Muscle layer of colon (tissue), 2 donors: ENCODE data around the gene KLHL40.
A peak's percentile ranks its signal among the peaks of the same experiment; 100 is the strongest.

ENCODE experiments used
- H3K27ac ChIP-seq: one replicate; pipeline ENCODE4 v1.7.0; 2013; ENCODE audit warnings: low read depth, mild to moderate bottlenecking, low read length, moderate library complexity
- H3K27me3 ChIP-seq, 2 donors: one replicate each; pipeline ENCODE4 v1.7.0; 2013; ENCODE audit warnings: low read length in 2 of 2, mild to moderate bottlenecking in 2 of 2; ENCODE audit not compliant: insufficient read depth in 2 of 2, control insufficient read depth in 1 of 2
- H3K36me3 ChIP-seq: one replicate; pipeline ENCODE4 v1.7.0; 2013; ENCODE audit warnings: mild to moderate bottlenecking, low read length; ENCODE audit not compliant: insufficient read depth
- H3K4me1 ChIP-seq: one replicate; pipeline ENCODE4 v1.7.0; 2013; ENCODE audit warnings: mild to moderate bottlenecking, low read length; ENCODE audit not compliant: insufficient read depth
- H3K4me3 ChIP-seq, 2 donors: one replicate each; pipeline ENCODE4 v1.7.0; 2013; ENCODE audit warnings: low read length in 2 of 2, low read depth in 1 of 2, mild to moderate bottlenecking in 1 of 2, moderate library complexity in 1 of 2
- H3K9ac ChIP-seq: one replicate; pipeline ENCODE4 v1.7.0; 2013; ENCODE audit warnings: low read length
- H3K9me3 ChIP-seq: one replicate; pipeline ENCODE4 v1.7.0; 2013; ENCODE audit warnings: mild to moderate bottlenecking, low read length
- donor health status: abdominal sarcoma.
- donor health status: Adenocarcinoma of cecum.

Gene KLHL40

GRCh38 chr3:42728668-42729364 lies 43.5 kb downstream of the KLHL40 start:
- peaks cover 4% of the 10 kb centered on the region for H3K4me1 ChIP-seq
- H3K4me3 ChIP-seq: no peak overlapping the region
- no peak overlapping the region for H3K27ac ChIP-seq
- H3K36me3 ChIP-seq: no peaks in the 10 kb centered on the region
- no peaks in the 10 kb centered on the region for H3K9me3 ChIP-seq
- H3K9ac ChIP-seq: no peak overlapping the region
- no peaks in the 10 kb centered on the region for H3K27me3 ChIP-seq

GRCh38 chr3:42729404-42730145 lies 44.2 kb downstream of the KLHL40 start:
- no peaks in the 10 kb centered on the region for H3K27me3 ChIP-seq
- H3K27ac ChIP-seq: no peak overlapping the region
- peaks cover 4% of the 10 kb centered on the region for H3K4me1 ChIP-seq
- no peaks in the 10 kb centered on the region for H3K36me3 ChIP-seq
- H3K9me3 ChIP-seq: no peaks in the 10 kb centered on the region
- no peak overlapping the region for H3K4me3 ChIP-seq
- no peak overlapping the region for H3K9ac ChIP-seq

GRCh38 chr3:42730294-42730693 lies 45.0 kb downstream of the KLHL40 start:
- Histone ChIP-seq H3K4me3 (no peak overlapping the region), H3K4me1 (peaks cover 4% of the 10 kb centered on the region), H3K36me3 (no peaks in the 10 kb centered on the region), H3K27me3 (no peaks in the 10 kb centered on the region), H3K9me3 (no peaks in the 10 kb centered on the region), H3K27ac (no peak overlapping the region), H3K9ac (no peak overlapping the region)

GRCh38 chr3:42730706-42731420 lies 45.5 kb downstream of the KLHL40 start:
- H3K9me3 ChIP-seq: no peaks in the 10 kb centered on the region
- H3K9ac ChIP-seq: no peak overlapping the region
- no peak overlapping the region for H3K27ac ChIP-seq

GRCh38 chr3:42731476-42732195 lies 46.3 kb downstream of the KLHL40 start:
- Histone ChIP-seq H3K4me1 (peaks cover 4% of the 10 kb centered on the region), H3K27me3 (no peaks in the 10 kb centered on the region), H3K27ac (no peak overlapping the region), H3K36me3 (no peaks in the 10 kb centered on the region), H3K9ac (no peak overlapping the region), H3K4me3 (no peak overlapping the region), H3K9me3 (no peaks in the 10 kb centered on the region)

More at GRCh38 chr3:42730706-42731420, 45.5 kb downstream of the KLHL40 start:
- Histone ChIP-seq H3K27me3 (no peaks in the 10 kb centered on the region), H3K36me3 (no peaks in the 10 kb centered on the region), H3K4me3 (no peak overlapping the region), H3K4me1 (peaks cover 4% of the 10 kb centered on the region)

GRCh38 chr3:42732196-42732828 lies 47.0 kb downstream of the KLHL40 start:
- H3K4me1 ChIP-seq: peaks cover 4% of the 10 kb centered on the region
- H3K27me3 ChIP-seq: no peaks in the 10 kb centered on the region
- H3K9ac ChIP-seq: no peak overlapping the region
- H3K4me3 ChIP-seq: no peak overlapping the region
- no peaks in the 10 kb centered on the region for H3K9me3 ChIP-seq
- H3K36me3 ChIP-seq: no peaks in the 10 kb centered on the region
- no peak overlapping the region for H3K27ac ChIP-seq

GRCh38 chr3:42732829-42733459 lies 47.6 kb downstream of the KLHL40 start:
- H3K9me3 ChIP-seq: no peaks in the 10 kb centered on the region
- no peak overlapping the region for H3K9ac ChIP-seq
- no peaks in the 10 kb centered on the region for H3K36me3 ChIP-seq
- H3K27me3 ChIP-seq: no peaks in the 10 kb centered on the region
- H3K4me3 ChIP-seq: no peak overlapping the region
- H3K27ac ChIP-seq: peak overlapping the region; percentile 34
- H3K4me1 ChIP-seq: peaks cover 2% of the 10 kb centered on the region

DNA sequence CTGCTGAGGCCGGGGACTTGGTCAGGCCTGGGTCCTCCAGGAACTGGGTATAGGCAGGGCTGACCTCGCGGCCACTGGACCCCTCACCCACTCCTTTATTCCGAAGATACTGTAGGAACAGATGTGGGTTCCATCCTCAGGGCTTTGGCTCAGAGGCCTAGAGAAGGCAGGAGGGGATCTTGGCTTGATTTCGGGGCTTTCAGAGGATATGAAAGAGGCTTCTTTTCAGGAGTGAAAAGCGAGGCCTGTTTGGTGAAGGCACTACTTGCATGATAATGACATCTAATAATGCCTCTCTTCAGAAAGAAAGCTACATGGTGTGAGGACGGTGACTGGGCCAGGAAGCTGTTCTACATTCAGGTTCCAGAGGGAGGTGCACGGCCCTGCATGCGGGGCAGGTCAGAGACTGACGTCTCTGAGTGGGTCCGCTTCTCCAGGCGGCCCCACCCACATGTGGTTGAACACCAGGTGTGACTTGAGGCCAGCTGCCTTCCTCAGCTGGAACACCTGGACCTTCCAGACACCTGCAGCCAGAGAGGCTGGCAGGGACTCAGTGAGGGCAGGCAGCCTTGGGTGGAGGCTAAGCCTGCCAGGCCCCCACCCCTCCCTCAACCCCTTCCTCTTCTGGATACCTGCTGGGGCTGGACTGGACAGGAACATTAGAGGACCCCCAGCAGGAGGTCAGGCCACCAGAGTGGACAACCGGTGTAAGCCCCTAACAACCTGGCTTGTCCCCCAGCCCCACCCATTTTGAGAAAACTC lies 48.3 kb downstream of the KLHL40 start:
- H3K27ac ChIP-seq: no peak overlapping the region
- no peaks in the 10 kb centered on the region for H3K9me3 ChIP-seq
- no peaks in the 10 kb centered on the region for H3K4me1 ChIP-seq

DNA sequence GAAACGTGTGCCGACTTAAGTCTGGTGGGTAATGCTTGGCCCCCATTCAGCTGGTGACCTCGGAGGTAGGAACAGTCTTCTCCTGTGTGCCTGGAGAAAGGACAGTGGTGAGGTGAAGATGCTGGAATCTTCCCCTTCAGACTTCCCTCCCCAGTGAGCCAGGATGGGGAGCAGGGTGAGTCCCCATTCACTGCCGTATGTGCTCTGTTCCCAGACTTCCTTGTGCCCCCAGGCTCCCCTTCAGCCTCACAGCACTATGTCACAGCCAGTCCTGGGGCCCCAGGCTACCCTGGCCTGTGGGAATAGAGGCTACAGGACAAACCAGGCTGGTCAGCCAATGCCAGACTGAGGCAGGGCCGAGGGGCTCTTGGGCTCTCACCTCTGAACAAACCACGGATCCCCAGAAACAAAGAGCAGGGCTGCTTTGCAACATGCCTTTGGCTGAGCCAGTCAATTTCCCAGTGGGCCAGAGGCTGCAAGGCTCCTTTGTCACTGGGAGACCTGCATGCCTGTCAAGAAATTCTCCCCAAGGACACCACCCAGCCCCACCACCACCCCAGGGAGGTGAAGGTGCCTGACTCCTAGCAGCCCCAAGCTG lies 49.0 kb downstream of the KLHL40 start:
- Histone ChIP-seq H3K9ac (no peak overlapping the region), H3K4me1 (no peaks in the 10 kb centered on the region), H3K9me3 (no peaks in the 10 kb centered on the region), H3K36me3 (no peaks in the 10 kb centered on the region), H3K27ac (no peak overlapping the region), H3K4me3 (no peak overlapping the region), H3K27me3 (no peaks in the 10 kb centered on the region)

More for the DNA sequence above, 48.3 kb downstream of the KLHL40 start:
- Histone ChIP-seq H3K4me3 (no peak overlapping the region), H3K36me3 (no peaks in the 10 kb centered on the region), H3K9ac (no peak overlapping the region), H3K27me3 (no peaks in the 10 kb centered on the region)

DNA sequence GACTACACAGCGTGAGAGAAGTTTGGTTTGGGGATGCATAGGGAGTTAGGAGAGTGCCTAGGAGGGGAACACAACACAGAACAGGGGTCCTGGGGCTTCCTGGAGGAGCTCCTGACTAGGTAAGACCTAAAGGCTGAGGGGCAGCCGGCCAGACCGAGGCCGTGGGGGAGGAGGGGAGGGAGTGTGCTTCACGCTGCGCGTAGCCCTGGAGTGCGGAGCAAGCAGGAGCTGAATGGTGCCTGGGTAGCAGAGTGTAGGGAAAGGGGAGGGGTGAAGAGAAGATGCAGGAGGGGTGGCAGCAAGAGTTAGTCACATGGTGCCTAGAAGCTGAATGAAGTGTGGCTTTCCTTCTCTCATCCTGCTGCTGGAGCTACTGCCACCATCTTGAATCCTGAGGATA lies 49.7 kb downstream of the KLHL40 start:
- Histone ChIP-seq H3K9ac (no peak overlapping the region), H3K4me1 (no peaks in the 10 kb centered on the region), H3K27ac (no peak overlapping the region), H3K9me3 (no peaks in the 10 kb centered on the region), H3K4me3 (no peak overlapping the region), H3K36me3 (no peaks in the 10 kb centered on the region), H3K27me3 (no peaks in the 10 kb centered on the region)
